GM20431 (cell line): Measurements from ENCODE around the gene NCOA6.

Experiments
- in situ Hi-C: fragments of 300-500 bp; cut with MseI, MboI; formaldehyde crosslinking; loops from one replicate; pipeline ENCODE4 v1.15.0; 2020; ENCODE audit warnings: low sequenced_read_pairs; ENCODE audit not compliant: unreplicated experiment

NCOA6 gene

DNA sequence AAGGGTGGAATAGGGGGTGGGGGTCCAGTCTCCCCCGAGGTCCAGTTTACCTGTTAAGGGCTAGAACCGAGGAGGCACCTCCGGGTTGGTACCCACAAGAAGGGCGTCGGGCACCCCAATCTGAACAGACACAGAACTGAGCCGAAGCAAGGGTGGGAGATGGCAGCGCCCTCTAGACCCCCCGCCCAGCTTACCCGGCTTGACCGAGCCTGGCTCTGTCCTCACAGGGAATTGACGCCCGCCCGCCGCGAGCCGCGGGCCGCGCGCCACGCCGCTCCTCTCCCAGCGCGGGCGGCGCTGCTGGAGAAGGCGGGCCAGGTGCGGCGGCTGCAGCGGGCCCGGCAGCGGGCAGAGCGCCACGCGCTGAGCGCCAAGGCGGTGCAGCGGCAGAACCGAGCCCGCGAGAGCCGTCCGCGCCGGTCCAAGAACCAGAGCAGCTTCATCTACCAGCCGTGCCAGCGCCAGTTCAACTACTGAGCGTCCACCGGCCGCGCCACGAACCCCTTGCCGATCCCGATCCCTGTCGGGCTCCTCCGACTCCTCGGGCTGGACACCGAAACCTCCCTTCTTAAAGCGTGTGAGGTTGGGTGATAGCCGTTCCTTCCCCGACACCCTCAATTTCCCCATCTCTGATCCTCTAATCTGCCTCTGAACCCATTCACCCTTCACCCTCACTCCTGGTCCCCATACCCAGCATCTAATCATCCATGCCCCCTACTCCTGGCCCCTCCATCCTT lies 115.5 kb downstream of the NCOA6 start:
- in situ Hi-C loops: no loop called here

GRCh38 chr20:34709044-34709830 lies 116.2 kb downstream of the NCOA6 start:
- in situ Hi-C loops: no loop called here

DNA sequence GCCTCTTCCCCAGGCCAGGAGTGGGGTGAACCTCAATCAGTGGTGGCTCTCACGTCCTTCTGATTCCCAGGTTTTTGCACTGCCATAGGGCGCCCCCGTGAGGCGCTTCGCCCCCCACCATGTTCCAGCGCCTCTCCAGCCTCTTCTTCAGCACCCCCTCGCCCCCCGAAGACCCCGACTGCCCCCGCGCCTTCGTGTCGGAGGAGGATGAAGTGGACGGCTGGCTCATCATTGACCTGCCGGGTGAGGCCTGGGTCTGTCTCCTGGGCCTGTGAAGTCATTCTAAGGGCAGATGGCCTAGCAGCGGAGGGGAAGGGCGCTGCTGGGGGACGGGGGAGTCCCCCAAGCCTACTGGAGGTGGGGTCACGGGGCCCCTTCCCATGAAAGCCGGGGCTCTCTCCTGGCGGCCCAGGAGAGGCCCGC lies 116.8 kb downstream of the NCOA6 start:
- in situ Hi-C loops: no loop called here

- in situ Hi-C loops: no loop called here
These were observed 118.3 kb downstream of the NCOA6 start for GRCh38 chr20:34706912-34707784.

- in situ Hi-C loops: no loop called here
These were observed 119.1 kb downstream of the NCOA6 start for GRCh38 chr20:34706302-34706875.

GRCh38 chr20:34705397-34706301 lies 119.8 kb downstream of the NCOA6 start:
- in situ Hi-C loops: no loop called here

DNA sequence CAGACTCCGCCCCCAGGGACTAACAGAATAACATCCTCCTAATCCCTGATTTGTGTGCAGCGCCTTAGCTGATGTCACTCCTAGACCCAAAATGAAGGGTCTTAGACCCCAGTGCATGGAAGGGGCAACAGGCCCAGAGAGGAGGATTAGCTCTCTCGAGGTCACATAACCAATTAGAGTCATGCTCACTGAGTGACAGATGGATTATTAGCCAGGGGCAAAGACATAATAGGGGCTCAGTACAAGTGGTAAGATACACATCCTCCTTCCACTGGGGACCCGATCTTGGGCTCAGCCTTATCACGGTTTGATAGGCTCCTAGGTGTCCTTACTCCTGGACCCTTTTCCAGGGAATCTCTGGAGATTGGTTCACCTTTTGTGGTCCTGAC lies 120.4 kb downstream of the NCOA6 start:
- in situ Hi-C loops: no loop called here

- in situ Hi-C loops: no loop called here
These were observed 121.1 kb downstream of the NCOA6 start, which contains the start of gene TP53INP2 for GRCh38 chr20:34704177-34705007. Gene TP53INP2, plus strand, starts transcription at chr20:34704344. Its CDS starts 4,396 bp downstream, at chr20:34708740.

GRCh38 chr20:34703424-34704176 lies 121.9 kb downstream of the NCOA6 start:
- in situ Hi-C loops: no loop called here

DNA sequence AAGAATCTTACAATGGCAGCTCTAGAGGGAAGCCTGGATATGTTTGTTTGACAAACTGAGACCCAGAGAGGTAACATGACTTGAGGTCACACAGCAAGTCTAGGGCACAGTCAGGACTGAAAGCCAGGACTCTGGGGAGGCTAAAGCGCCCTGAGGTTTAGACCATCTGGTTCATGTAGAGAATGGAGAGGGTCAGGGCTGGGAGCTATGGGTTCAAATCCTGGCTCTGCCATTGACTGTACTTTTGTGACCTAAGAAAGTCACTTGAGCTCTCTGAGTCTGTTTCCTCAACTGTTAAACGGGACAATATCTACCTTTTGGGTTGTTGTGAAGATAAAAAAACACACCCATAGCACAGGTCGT lies 122.4 kb downstream of the NCOA6 start:
- in situ Hi-C loops: no loop called here

DNA sequence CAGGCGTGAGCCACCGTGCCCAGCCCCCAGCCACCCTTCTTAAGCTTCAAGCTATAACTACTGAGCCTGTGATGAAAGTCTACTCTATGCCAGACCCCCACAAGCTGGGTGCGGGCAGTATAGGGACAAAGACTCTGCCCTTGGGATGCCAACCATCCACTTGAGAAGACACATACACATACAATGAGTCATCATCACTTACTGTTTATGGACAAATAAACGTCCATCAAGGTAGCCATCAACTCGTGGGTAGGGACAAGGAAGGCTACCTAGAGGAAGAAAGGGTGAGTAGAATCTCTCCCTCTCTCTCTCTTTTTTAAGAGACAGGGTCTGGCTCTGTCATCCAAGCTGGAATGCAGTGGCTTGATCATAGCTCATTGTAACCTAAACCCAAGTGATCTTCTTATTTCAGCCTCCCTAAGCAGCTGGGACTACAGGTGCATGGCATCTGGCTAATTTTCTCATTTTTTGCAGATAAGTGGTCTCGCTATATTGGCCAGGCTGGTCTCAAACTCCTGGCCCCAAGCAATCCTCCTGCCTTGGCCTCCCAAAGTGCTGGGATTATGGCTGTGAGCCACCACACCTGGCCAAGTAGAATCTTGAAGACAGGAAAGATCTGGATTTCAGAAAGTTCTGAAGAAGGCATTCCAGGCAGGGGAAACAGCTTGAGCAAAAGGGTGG lies 123.9 kb downstream of the NCOA6 start:
- in situ Hi-C loops: no loop called here

DNA sequence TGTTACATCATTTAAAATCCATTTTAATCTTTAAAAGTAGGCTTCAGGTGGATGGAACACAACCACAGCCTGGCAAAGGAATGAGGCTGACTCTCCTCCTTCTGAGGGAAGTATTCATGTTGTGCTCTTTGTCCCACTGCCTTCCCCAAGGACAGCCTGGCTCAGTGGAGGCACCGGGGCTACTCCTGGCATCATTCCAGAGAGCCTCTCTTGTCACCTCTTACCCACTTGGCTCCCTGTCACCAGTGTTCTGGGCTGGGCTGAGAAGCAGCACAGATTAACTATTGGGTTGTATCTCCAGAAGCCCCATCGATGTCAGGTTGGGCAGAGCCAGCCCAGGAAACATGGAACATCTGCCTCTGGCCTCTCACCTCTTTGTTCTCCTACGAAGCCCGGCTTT lies 132.0 kb downstream of the NCOA6 start:
- in situ Hi-C loops: no loop called here

DNA sequence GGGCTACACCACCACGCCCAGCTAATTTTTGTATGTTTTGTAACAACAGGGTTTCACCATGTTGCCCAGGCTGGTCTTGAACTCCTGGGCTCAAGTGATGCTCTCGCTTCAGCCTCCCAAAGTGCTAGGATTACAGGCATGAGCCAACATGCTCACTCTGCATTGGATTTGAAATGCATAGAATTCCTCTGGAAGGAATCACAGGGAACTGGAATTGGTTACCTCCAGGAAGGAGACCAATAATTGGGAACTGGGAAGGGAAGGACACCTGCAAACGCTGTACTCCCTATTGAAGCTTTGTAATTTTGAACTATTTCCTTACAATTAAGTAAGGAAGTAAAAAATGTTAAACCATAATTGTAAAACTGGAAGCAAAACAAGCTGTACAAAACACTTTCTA lies 133.6 kb downstream of the NCOA6 start:
- in situ Hi-C loops: no loop called here

- in situ Hi-C loops: no loop called here
These were observed 136.0 kb downstream of the NCOA6 start for GRCh38 chr20:34689486-34689885.

DNA sequence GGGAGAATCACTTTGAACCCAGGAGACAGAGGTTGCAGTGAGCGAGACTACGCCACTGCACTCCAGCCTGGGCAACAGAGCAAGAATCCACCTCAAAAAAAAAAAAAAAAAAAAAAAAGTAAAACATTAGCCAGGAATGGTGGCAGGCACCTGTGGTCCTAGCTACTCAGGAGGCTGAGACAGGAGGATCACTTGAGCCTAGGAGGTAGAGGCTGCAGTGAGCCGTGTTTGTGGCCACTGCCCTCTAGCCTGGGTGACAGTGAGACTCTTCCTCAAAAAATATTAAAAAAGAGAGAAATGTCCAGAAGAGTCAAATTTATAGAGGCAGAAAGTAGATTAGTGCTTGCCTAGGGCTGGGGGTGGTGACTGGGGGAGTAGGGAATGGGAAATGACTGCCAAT lies 141.8 kb downstream of the NCOA6 start:
- in situ Hi-C loops: no loop called here

DNA sequence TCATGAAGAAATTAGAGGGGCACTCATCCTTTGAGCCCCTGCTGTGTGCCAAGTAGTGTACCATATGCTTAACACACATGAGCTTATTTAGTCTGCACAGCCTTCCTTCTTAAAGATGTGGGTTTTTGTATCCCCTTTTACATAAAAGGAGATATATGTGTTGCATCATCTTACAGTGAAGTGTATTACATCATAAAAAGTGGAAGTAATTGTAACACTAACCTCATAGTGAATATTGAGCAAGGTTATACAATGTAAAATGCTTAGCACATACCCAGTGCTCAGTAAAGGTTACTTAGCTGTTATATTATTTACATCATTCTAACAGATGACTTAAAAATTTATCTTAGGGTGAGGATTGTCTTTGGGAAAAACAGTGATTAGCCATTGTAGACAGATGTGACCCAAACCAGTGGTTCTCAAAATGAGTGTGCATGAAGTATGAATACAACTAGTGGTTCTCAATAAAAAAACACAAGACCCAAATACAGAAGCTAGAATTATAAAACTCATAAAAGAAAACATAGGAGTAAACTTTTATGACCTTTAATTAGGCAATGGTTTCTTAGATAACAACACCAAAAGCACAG lies 144.8 kb downstream of the NCOA6 start:
- in situ Hi-C loops: no loop called here
